Activated naive CD8-positive, alpha-beta T cell treated with anti-CD3 and anti-CD28 coated beads, Interleukin-2, amount 10 ng/mL, durations not matched to agents 7 days and 5 days (primary cell): Measurements from ENCODE around the gene FBLN1. TPM values are rescaled to one million over a fixed set of nuclear protein-coding genes. Genes with fewer than 3 reads are reported as not detected.

Experiments used
- ATAC-seq: fragments of 150-1000 bp; cut with Tn5 transposase; one replicate; pipeline ENCODE4 v1.10.0; 2021; ENCODE audit warnings: low read depth, moderate library complexity
- POLR2A ChIA-PET: fragments of 350-600 bp; sonication (Branson Sonifier 250); formaldehyde crosslinking; loops from one replicate; lab custom pipeline; 2021; ENCODE audit warnings: antibody characterized with exemption; lab: Charles Lee
- DNase-seq: peaks from one replicate; pipeline ENCODE4 v3.0.0; 2021
- H3K27ac Mint-ChIP-seq: one replicate; pipeline ENCODE4 v1.8.0; 2022; ENCODE audit warnings: mild to moderate bottlenecking, mixed read lengths
- H3K27me3 Mint-ChIP-seq: one replicate; pipeline ENCODE4 v1.8.0; 2022; ENCODE audit warnings: mild to moderate bottlenecking, moderate library complexity, mixed read lengths
- H3K36me3 Mint-ChIP-seq: one replicate; pipeline ENCODE4 v1.8.0; 2021; ENCODE audit warnings: mild to moderate bottlenecking, mixed read lengths
- H3K4me1 Mint-ChIP-seq: one replicate; pipeline ENCODE4 v1.8.0; 2021; ENCODE audit warnings: mixed read lengths
- H3K4me3 Mint-ChIP-seq: one replicate; pipeline ENCODE4 v1.8.0; 2022; ENCODE audit warnings: mild to moderate bottlenecking, moderate library complexity, mixed read lengths
- H3K9me3 Mint-ChIP-seq: one replicate; pipeline ENCODE4 v1.8.0; 2021; ENCODE audit warnings: mixed read lengths
- total RNA-seq, 2 experiments: library from RNA; stranded (reverse); gene quantifications; one replicate each; pipeline ENCODE4 v1.2.3, GENCODE V29; 2021

The FBLN1 gene
- total RNA-seq, 2 experiments from 2014 or later = not detected

- no peak overlapping the region for H3K4me3 Mint-ChIP-seq
- ATAC-seq (no peak), DNase-seq (no peak)
- H3K36me3 Mint-ChIP-seq = no peaks in the 10 kb centered on the region
- peaks cover 5% of the 10 kb centered on the region for H3K9me3 Mint-ChIP-seq
- POLR2A ChIA-PET = no interaction called here
- H3K27ac Mint-ChIP-seq = no peak overlapping the region
- peaks cover 10% of the 10 kb centered on the region for H3K27me3 Mint-ChIP-seq
- no peaks in the 10 kb centered on the region for H3K4me1 Mint-ChIP-seq
Observed at GRCh38 chr22:45574069-45574703, 71.5 kb downstream of the FBLN1 start.

DNA sequence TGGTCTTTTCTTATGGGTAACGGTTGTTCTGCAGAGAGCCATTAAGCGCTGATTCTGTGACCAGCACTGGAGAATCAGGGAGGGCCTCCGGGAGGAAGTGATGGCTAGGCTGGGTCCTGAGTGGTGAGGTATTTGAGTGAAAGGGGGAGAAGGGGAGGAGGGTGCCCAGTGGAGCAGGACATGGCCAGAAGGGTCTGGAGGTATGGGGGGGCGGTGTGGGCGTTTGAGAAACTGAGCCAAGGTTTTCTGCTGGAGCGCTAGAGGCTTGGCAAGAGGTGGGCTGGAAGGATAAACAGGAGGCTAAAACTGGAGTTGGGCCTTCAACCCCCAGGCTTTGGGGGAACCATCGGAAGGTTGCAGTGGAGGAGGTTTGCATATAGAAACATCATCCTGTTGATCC lies 72.5 kb downstream of the FBLN1 start:
- no peak for ATAC-seq
- no peaks in the 10 kb centered on the region for H3K4me1 Mint-ChIP-seq
- H3K4me3 Mint-ChIP-seq = no peak overlapping the region
- H3K27ac Mint-ChIP-seq = no peak overlapping the region
- no peaks in the 10 kb centered on the region for H3K36me3 Mint-ChIP-seq
- H3K27me3 Mint-ChIP-seq = peaks cover 7% of the 10 kb centered on the region
- POLR2A ChIA-PET = no interaction called here
- DNase-seq = no peak
- H3K9me3 Mint-ChIP-seq = peaks cover 5% of the 10 kb centered on the region

- Mint-ChIP-seq H3K4me3 (no peak overlapping the region), H3K4me1 (no peaks in the 10 kb centered on the region), H3K27me3 (peaks cover 5% of the 10 kb centered on the region), H3K9me3 (no peaks in the 10 kb centered on the region), H3K27ac (no peak overlapping the region), H3K36me3 (no peaks in the 10 kb centered on the region)
- POLR2A ChIA-PET = no interaction called here
- no peak for ATAC-seq
- DNase-seq = no peak
Observed at GRCh38 chr22:45575607-45576272, 73.1 kb downstream of the FBLN1 start.

GRCh38 chr22:45576273-45576625 lies 73.6 kb downstream of the FBLN1 start:
- Mint-ChIP-seq H3K27me3 (peaks cover 5% of the 10 kb centered on the region), H3K36me3 (no peaks in the 10 kb centered on the region), H3K9me3 (no peaks in the 10 kb centered on the region), H3K4me1 (no peaks in the 10 kb centered on the region), H3K27ac (no peak overlapping the region), H3K4me3 (no peak overlapping the region)
- DNase-seq (no peak), ATAC-seq (no peak)
- POLR2A ChIA-PET = no interaction called here

DNA sequence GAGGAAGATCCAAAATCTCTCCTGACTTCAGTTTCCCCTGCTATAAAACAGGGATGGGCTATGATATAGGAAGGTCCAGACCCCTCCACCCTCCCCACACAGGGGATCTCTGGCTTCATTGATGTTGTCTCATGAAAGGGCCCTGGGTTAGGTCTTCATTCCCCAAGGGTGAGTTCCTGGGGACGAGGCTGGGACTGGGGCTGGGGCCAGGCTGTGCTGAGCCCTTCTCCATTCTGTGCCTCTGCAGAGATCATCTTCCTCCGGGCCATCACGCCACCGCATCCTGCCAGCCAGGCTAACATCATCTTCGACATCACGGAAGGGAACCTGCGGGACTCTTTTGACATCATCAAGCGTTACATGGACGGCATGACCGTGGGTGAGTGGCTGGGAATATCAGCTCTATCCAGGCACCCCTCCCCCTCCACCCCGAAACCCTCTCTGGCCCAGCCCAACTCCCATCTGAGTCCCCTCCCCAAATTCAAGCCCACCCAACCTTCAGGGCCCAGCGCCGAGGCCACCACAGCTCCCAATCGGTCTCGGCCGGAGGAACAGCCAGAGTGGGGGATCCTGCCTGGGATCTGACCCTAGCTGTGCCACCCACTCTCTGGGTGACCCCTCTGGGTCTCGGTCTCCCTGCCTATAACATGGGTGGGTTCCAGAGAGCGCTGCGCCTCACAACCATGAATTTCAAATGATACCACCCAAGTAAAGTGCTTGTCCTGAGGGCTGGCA lies 74.2 kb downstream of the FBLN1 start:
- Mint-ChIP-seq H3K4me3 (no peak overlapping the region), H3K9me3 (no peaks in the 10 kb centered on the region), H3K36me3 (no peaks in the 10 kb centered on the region), H3K27ac (no peak overlapping the region), H3K4me1 (no peaks in the 10 kb centered on the region), H3K27me3 (peaks cover 5% of the 10 kb centered on the region)
- no peak for DNase-seq
- no peak for ATAC-seq
- POLR2A ChIA-PET = no interaction called here

GRCh38 chr22:45577746-45578523 lies 75.3 kb downstream of the FBLN1 start:
- POLR2A ChIA-PET = no interaction called here
- Mint-ChIP-seq H3K27me3 (peaks cover 5% of the 10 kb centered on the region), H3K9me3 (no peaks in the 10 kb centered on the region)

DNA sequence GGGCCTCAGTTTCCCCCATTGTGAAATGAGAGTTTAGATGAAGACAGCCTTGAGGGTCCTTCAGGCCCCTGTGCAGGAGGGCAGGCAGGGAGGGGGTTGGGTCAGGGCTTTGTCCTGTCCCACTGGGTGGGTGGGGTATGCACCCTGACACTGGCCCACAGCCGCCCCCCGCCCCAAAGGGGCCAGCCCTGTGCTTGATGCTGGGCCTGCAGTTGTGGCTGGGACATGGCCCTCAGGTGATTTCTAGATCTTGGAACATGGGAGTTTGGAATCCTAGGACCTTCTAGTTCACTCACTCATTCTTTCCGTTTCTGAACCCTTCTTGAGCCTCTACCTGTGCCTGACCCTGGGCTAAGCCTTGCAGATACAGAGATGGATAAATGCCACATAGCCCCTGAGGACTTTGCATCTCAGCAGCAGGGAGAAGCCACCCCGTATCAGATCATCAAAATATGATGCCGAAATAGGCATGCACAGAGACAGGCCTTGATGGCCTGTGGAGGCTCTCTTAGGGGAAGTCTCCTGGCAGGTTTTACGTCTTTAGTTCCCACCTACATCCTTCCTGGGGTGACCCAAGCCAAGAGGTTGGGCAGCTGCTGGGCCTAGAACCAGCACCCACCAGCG lies 76.0 kb downstream of the FBLN1 start:
- POLR2A ChIA-PET = no interaction called here
- Mint-ChIP-seq H3K27me3 (peaks cover 5% of the 10 kb centered on the region), H3K4me1 (peaks cover 8% of the 10 kb centered on the region), H3K9me3 (no peaks in the 10 kb centered on the region), H3K27ac (no peak overlapping the region), H3K36me3 (no peaks in the 10 kb centered on the region), H3K4me3 (no peak overlapping the region)
- ATAC-seq (no peak), DNase-seq (no peak)

More at GRCh38 chr22:45577746-45578523, 75.3 kb downstream of the FBLN1 start:
- H3K27ac Mint-ChIP-seq = no peak overlapping the region
- ATAC-seq (peak; percentile 78), DNase-seq (peak; percentile 86)
- H3K4me1 Mint-ChIP-seq = peaks cover 4% of the 10 kb centered on the region
- no peaks in the 10 kb centered on the region for H3K36me3 Mint-ChIP-seq
- H3K4me3 Mint-ChIP-seq = no peak overlapping the region

DNA sequence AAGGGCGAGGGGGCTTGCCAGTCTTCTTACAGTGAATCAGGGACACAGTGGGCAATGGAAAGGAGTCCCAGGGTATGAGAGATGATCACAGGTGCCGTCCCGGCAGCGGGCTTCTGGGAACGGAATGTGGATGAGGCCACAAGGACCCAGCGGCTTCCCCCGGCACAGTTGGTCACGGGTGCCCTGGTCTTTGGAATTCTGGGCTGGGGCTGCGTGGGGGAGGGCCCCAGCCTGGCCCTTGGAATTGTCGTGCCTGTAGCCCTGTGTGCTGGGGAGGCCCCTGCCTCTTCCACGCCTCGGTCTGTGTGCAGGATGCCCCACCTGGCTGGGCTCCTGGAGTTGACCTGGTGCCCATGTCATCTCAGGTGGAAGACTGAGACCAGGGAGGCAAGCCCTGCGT lies 76.6 kb downstream of the FBLN1 start:
- DNase-seq (no peak), ATAC-seq (no peak)
- Mint-ChIP-seq H3K4me1 (peaks cover 11% of the 10 kb centered on the region), H3K27me3 (peaks cover 5% of the 10 kb centered on the region), H3K4me3 (no peak overlapping the region), H3K36me3 (no peaks in the 10 kb centered on the region), H3K27ac (no peak overlapping the region), H3K9me3 (no peaks in the 10 kb centered on the region)
- POLR2A ChIA-PET = no interaction called here

DNA sequence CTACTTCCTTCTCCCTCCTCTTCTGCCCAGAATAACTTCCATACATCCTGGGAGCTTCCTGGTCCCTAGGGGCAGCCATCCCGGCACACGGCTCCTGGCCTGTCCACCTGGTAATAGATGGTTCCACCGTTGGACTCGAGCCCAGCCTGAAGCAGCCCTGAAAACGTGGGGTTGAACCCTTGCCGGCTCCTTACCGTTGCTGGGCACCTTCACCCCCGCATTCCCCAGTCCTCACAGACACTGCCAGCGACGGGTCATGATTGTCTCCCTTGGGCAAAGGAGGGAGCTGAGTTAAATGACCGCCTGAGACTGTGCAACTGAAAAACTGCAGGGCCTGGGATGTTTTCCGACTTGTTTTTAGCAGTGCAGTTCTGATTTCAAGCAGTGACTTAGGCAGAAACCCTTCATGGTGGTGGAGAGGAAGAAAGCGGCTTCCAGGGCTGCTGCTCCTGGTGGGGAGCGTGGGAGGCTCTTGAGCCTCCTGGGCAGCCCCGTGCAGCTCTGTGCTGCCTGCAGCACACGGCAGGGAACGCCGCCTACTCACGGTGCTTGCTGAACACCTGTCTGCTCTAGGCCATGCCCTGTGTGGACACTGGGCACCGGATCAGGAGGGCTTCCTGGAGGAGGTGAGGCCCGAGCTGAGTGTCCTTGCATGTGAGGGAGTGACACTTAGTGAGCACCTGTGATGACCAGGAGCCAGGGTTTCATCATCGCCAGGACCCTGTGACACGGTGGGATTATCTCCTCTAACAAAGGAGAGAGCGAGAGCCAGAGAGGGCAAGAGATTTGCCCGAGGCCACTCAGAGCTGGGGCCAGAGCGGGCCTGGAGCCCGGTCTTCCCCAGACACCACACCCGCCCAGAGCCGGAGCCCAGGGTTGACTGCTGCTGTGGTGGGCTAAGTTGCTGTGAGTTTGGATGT lies 77.4 kb downstream of the FBLN1 start:
- Mint-ChIP-seq H3K4me1 (peaks cover 11% of the 10 kb centered on the region), H3K27ac (no peak overlapping the region), H3K9me3 (no peaks in the 10 kb centered on the region), H3K4me3 (no peak overlapping the region), H3K36me3 (no peaks in the 10 kb centered on the region), H3K27me3 (peaks cover 5% of the 10 kb centered on the region)
- ATAC-seq (no peak), DNase-seq (no peak)
- POLR2A ChIA-PET = no interaction called here

GRCh38 chr22:45580726-45581381 lies 78.2 kb downstream of the FBLN1 start:
- peaks cover 5% of the 10 kb centered on the region for H3K27me3 Mint-ChIP-seq
- H3K36me3 Mint-ChIP-seq = no peaks in the 10 kb centered on the region
- ATAC-seq = no peak
- H3K27ac Mint-ChIP-seq = no peak overlapping the region
- DNase-seq = no peak
- POLR2A ChIA-PET = no interaction called here
- H3K4me1 Mint-ChIP-seq = peaks cover 11% of the 10 kb centered on the region
- H3K9me3 Mint-ChIP-seq = no peaks in the 10 kb centered on the region
- no peak overlapping the region for H3K4me3 Mint-ChIP-seq

DNA sequence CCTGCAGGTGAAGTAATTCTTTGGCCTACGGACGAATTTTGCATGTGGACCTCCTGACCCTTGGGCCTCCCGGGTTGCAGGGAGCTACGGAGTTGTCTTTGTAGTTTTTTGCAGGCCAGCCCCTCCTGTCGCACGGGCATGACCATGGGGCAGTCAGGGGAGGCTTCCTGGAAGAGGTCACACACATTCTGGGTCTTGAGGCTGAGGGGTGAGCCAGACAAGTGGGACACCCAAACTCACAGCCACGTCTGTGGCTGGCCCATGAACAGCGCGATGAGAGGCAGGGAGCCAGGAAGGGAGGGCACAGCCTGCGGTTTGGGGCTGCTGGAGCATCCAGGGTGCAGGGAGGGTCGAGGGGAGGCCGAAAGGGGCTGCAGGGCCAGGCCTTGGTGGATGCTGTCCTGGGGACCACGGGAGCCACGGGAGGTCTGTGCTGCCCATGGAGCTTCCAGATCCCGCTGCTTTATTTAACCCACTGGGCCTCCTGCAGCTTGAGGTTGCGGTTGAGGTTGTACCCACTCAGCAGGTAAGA lies 78.9 kb downstream of the FBLN1 start:
- Mint-ChIP-seq H3K27me3 (peaks cover 5% of the 10 kb centered on the region), H3K27ac (no peak overlapping the region), H3K36me3 (no peaks in the 10 kb centered on the region), H3K4me1 (peaks cover 11% of the 10 kb centered on the region), H3K4me3 (no peak overlapping the region), H3K9me3 (no peaks in the 10 kb centered on the region)
- DNase-seq (no peak), ATAC-seq (no peak)
- POLR2A ChIA-PET = no interaction called here
